Psoas muscle (tissue), 8 donors: ENCODE data around the gene RASSF6. TPM values are rescaled to one million over a fixed set of nuclear protein-coding genes. Genes with fewer than 3 reads are reported as not detected.
A peak's percentile ranks its signal among the peaks of the same experiment; 100 is the strongest.

ENCODE experiments used
- ATAC-seq, 4 donors: fragments of 200-7000 bp; cut with Tn5 transposase; one replicate each; pipeline ENCODE4 v1.9.1; 2020; ENCODE audit warnings: moderate library complexity in 3 of 4, mild to moderate bottlenecking in 2 of 4
- DNase-seq, 2 donors: peaks; one replicate each; pipeline ENCODE4 v3.0.0-alpha.2; 2020
- H3K27ac ChIP-seq: fragments of 200-600 bp; one replicate; pipeline ENCODE4 v1.8.0; 2022
- H3K27me3 ChIP-seq, 3 donors: fragments of 200-600 bp in 1 of 3; one replicate each; pipeline versions ENCODE4 v1.6.1 to v1.8.0; 2013 to 2022; ENCODE audit warnings: low read length in 2 of 3, mild to moderate bottlenecking in 2 of 3, moderate library complexity in 1 of 3; ENCODE audit not compliant: insufficient read depth in 3 of 3
- H3K36me3 ChIP-seq, 2 donors: fragments of 200-600 bp in 1 of 2; one replicate each; pipeline versions ENCODE4 v1.6.1 to v1.8.0; 2013 to 2022; ENCODE audit warnings: low read depth in 1 of 2, mild to moderate bottlenecking in 1 of 2, moderate library complexity in 1 of 2; ENCODE audit not compliant: insufficient read depth in 1 of 2
- H3K4me1 ChIP-seq: fragments of 200-600 bp; one replicate; pipeline ENCODE4 v1.8.0; 2022
- H3K4me3 ChIP-seq: fragments of 200-600 bp; one replicate; pipeline ENCODE4 v1.8.0; 2022; ENCODE audit warnings: mild to moderate bottlenecking
- H3K9me3 ChIP-seq: fragments of 200-600 bp; one replicate; pipeline ENCODE4 v1.8.0; 2022
- WGBS, 3 donors: extraction: QIAGEN DNeasy Blood & Tissue Kit; methylation state at CpG; one replicate each; pipeline versions ENCODE4 v1.1.6 to v1.1.7; 2013; 5-methylcytosine and 5-hydroxymethylcytosine counted together
- intact Hi-C, 2 donors: fragments of 100-400 bp; cut with DNase I; formaldehyde crosslinking; loops; one replicate each; pipeline versions ENCODE4 v1.11.0 to v1.14.2; 2022
- polyA plus RNA-seq, 3 donors: library from polyadenylated mRNA; stranded (reverse); fragments of 200-250 nt; gene quantifications; one replicate each; pipeline ENCODE4 v1.2.3, GENCODE V29; 2013
- total RNA-seq, 4 donors: library from RNA; stranded (reverse); fragmentation: NEBNext Ultra II Directional in 2 of 4; extraction: Animal tissue kit (Norgen Biotek cat#: 25700) in 2 of 4; gene quantifications; one replicate each; pipeline versions ENCODE4 v1.2.1 to v1.2.4, GENCODE V29; 2021 to 2023
- TF ChIP-seq, protein P1 (sequence below): fragments of 200-600 bp; IDR thresholded peaks from one replicate; pipeline ENCODE4 v1.8.0; 2022; ENCODE audit warnings: antibody characterized with exemption
- donor health status: healthy with polysubstance abuse.
- donor health status: DM: no; HTN: no; CAD: no; lungs with moderate emphysema.
- donor health status: Bipolar disorder and iron deficiency.
- donor health status: healthy.
- donor health status: DM: yes; HTN: yes; CAD: no.
- donor health status: DM: no; HTN: no; CAD: no.
- donor health status: DM: no; HTN: no; CAD: no.
- donor health status: DM: yes; HTN: yes; CAD: no.

RASSF6 gene
- total and polyA plus RNA-seq, 7 donors, result 0.01 TPM; not detected in 6

DNA sequence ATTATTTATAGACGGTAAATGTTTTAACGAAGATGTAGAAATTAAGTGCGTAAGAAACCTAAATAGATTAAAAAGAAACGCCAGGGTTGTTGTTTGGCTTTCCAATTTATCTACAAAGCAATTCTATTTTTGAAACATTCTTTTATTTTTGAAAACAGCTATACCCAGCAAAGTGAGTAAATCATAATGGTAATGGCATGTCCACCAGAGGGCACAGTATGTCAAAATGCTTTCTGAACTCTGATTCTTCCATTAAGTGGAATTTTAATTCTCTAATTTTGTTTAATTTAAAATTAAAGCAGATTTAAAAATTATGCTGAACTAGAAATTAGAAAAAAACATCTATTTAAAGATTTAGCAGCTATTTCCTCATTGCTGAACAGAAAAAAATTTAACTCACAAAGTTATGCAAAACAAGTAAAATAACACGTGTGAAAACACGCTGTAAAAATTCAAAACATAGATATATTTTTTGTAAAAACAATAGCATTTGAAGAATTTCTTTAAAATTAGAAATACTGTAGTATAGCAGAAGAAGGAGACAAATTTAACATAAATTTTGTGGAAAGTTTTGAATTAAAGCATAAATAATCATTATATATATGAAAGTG is 26.5 kb downstream of the RASSF6 start:
- intact Hi-C loops, result no loop called here
- no peaks in the 10 kb centered on the region for H3K9me3 ChIP-seq
- H3K4me1 ChIP-seq, result no peaks in the 10 kb centered on the region
- TF ChIP-seq, protein P1, sequence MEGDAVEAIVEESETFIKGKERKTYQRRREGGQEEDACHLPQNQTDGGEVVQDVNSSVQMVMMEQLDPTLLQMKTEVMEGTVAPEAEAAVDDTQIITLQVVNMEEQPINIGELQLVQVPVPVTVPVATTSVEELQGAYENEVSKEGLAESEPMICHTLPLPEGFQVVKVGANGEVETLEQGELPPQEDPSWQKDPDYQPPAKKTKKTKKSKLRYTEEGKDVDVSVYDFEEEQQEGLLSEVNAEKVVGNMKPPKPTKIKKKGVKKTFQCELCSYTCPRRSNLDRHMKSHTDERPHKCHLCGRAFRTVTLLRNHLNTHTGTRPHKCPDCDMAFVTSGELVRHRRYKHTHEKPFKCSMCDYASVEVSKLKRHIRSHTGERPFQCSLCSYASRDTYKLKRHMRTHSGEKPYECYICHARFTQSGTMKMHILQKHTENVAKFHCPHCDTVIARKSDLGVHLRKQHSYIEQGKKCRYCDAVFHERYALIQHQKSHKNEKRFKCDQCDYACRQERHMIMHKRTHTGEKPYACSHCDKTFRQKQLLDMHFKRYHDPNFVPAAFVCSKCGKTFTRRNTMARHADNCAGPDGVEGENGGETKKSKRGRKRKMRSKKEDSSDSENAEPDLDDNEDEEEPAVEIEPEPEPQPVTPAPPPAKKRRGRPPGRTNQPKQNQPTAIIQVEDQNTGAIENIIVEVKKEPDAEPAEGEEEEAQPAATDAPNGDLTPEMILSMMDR, result peak; percentile 33
- ATAC-seq (no peak), DNase-seq (no peak)
- H3K27ac ChIP-seq, result no peak overlapping the region
- H3K36me3 ChIP-seq, result no peaks in the 10 kb centered on the region
- 83 to 88% (median 85%) methylated on average over 6 of the region's 6 CpGs for WGBS, 3 donors
- H3K4me3 ChIP-seq, result no peak overlapping the region
- no peaks in the 10 kb centered on the region for H3K27me3 ChIP-seq

DNA sequence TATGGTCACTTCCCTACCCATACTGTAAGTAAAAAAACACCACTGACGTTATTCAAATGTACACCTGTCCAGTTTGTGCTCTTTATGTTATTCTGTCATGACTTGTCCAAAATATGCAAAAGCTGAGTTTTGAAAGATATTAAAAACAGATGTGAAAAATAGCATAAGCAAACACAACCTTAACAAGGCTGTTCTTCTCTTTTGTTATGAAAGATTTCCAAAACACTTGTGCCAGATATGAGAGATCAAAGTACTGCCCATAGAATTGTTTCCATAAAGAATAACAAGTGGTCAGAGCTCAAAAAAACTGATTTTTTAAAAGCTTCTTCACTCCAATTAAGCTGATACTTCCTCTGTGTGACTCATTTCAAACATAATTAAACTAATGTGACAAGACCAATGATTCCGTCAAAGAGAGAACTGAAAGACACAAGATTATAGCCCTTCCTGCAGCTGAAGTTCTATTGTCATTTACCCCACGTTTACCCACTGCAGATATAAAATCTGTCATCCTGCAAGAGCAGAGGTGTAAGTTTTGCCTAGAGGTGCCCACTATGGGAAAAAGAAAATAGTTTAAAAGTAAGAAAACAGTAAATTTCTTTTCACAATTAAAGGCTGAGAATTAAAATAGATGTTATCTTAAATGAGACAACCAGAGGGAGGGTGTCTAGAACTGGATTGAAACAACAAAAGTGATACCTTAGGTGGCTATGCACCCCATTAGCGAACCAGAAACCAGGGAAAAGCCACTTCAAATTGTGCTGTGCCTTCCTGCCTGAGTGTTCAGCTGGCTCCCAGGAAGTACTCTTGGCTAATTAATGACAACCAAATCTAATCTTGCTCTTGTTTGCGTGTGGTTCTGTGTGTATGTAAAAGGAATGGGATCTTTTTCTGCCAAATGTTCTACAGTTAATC is 30.1 kb downstream of the RASSF6 start:
- WGBS, 3 donors, result 42 to 55% (median 46%) methylated on average over 5 of the region's 5 CpGs
- H3K36me3 ChIP-seq, result no peaks in the 10 kb centered on the region
- no peaks in the 10 kb centered on the region for H3K27me3 ChIP-seq
- ATAC-seq (no peak), DNase-seq (no peak)
- TF ChIP-seq, protein P1, result no peak
- intact Hi-C loops, result no loop called here
- no peak overlapping the region for H3K27ac ChIP-seq
- H3K4me1 ChIP-seq, result no peaks in the 10 kb centered on the region
- H3K9me3 ChIP-seq, result no peaks in the 10 kb centered on the region
- no peak overlapping the region for H3K4me3 ChIP-seq

DNA sequence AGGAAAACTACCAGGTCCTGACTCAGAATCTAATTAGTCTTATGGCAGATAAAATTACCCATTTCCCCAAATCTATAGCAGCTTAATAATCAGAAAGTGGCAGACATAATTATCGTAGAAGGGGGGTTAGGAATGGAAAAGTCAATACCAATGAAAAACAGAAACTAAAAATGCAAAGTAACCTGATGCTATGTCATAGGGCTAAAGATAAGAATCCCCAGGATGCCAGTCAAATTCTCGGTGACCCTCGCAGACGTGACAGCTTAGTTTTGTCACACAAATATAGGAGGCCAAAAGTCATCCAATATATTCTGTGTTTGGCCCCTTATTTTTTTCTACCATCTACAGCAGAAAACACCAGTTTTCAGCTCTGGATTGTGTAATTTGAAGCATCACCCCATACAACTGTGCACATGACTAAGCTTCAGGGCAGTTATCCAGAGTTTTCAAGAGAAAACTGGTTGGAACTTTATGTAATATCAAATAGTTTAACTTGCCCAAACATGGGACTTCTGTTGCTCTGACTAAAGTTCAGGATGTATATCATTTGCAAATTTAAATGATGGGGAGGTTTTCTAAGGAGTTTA is 30.9 kb downstream of the RASSF6 start:
- ATAC-seq, result no peak
- Histone ChIP-seq H3K9me3 (no peaks in the 10 kb centered on the region), H3K4me3 (no peak overlapping the region), H3K36me3 (no peaks in the 10 kb centered on the region), H3K4me1 (no peaks in the 10 kb centered on the region), H3K27ac (no peak overlapping the region), H3K27me3 (no peaks in the 10 kb centered on the region)
- TF ChIP-seq, protein P1, result no peak
- intact Hi-C loops, result no loop called here
- DNase-seq, result no peak
- WGBS, 3 donors, result 73 to 79% (median 75%) methylated on average over 4 of the region's 4 CpGs

DNA sequence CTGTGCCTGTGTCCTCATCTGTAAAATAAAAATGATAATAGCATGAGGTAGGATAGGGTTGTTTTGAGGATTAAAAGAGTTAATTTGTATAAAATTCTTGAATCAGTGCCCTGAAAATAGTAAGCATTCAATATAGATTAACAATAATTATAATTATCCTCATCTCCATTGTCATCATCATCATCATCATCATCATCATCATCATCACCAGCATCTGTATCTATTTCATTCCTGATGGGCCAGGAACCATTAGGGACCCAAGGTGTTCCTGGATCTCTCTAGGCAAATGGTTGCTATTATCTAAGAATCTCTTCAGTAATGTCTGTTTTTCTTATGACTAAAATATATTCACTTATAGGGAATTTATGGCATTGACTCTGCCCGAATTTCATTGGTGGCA is 31.6 kb downstream of the RASSF6 start:
- no peaks in the 10 kb centered on the region for H3K36me3 ChIP-seq
- WGBS, 3 donors, result 79 to 82% (median 81%) methylated on average over 1 of the region's 1 CpG
- H3K4me3 ChIP-seq, result no peak overlapping the region
- TF ChIP-seq, protein P1, result no peak
- peaks cover 0 to 1% (median 0%) of the 10 kb centered on the region in 3 donors for H3K27me3 ChIP-seq
- intact Hi-C loops, result no loop called here
- ATAC-seq (no peak), DNase-seq (no peak)
- no peaks in the 10 kb centered on the region for H3K4me1 ChIP-seq
- H3K9me3 ChIP-seq, result no peaks in the 10 kb centered on the region
- no peak overlapping the region for H3K27ac ChIP-seq
